Peyer's patch (tissue), 4 donors: ENCODE measurements around the gene CSK.

Source experiments
- CTCF ChIP-seq, 6 experiments: fragments of 450-650 bp in 4 of 6; fragments of 200-600 bp in 2 of 6; sonication (generic) in 1 of 6; IDR thresholded peaks; one replicate each; pipeline ENCODE4 v1.5.1; 2017 to 2019; ENCODE audit warnings: antibody characterized with exemption in 6 of 6, mild to moderate bottlenecking in 3 of 6, moderate library complexity in 1 of 6
- POLR2A ChIP-seq, 2 donors: fragments of 450-650 bp; IDR thresholded peaks; one replicate each; pipeline ENCODE4 v1.5.1; 2017; ENCODE audit warnings: antibody characterized with exemption in 2 of 2, mild to moderate bottlenecking in 2 of 2, moderate library complexity in 2 of 2

- no peak for TF ChIP-seq CTCF (IDR thresholded peaks at IDR 0.05)
- TF ChIP-seq POLR2A (IDR thresholded peaks at IDR 0.05), result no peak
Measured at GRCh38 chr15:74762791-74763150, 19.1 kb upstream of the CSK start.
